Stimulated activated CD8-positive, alpha-beta memory T cell treated with anti-CD3 and anti-CD28 coated beads, Interleukin-12 subunit alpha, Interleukin-12 subunit beta, amount 100 ng/mL, for 24 hours (primary cell): ENCODE measurements around the gene NRCAM.

Experiments
- DNase-seq: peaks from one replicate; pipeline ENCODE4 v3.0.0-alpha.2; 2020; ENCODE audit errors: extremely low read depth

The NRCAM gene

DNA sequence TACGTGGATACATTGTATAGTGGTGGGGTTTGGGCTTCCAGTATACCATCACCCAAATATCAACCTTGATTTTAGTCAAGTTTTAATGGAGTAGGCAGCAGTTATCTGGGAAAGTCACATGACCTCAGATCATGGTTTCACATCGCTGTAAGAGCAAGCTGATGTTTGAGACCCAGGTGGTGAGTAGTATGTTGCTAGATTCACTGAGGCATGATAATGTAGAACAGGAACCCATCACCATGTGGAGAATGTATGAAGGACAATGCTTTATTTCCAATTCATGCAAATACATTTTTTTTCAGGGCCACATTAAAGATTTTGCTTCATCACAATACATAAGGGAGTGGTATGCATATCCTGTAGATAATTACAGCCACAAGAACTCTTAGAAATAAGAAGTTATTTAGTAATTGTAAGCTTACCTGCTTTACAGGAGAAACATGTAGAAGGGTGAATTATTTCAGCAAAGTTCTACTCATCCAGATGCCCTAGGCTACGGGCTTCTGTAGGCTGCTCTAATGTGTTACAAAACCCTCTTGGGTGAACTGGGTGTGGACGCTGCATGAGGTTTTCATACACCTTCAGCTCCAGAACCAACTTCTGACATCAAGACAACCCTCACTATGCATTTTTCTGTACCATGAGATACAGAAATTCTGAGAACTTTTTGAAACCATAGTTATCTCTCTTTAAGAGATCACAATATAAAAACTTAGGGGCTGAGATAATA, 298.5 kb downstream of the NRCAM start:
- no peak for DNase-seq

- no peak for DNase-seq
Measured at GRCh38 chr7:108156897-108157605, 299.2 kb downstream of the NRCAM start.

DNA sequence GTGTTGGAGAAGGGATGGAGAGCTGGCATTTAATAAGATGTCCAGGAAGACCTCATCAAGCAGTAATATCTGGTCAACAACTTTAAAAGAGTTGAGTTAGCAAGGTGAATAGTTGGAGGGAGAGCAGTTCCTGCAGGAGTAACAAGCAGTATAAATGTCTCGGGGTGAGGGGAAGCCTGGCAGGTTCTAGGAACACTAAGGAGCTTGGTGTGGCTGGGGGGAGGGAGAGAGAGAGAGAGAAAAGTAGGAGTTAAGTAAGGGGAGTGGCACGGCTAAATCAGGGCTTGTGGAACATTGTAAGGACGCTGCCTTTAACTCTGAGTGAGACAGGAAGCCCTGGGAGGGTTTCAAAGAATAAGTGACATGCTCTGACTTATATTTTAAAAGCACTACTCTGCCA, 304.0 kb downstream of the NRCAM start:
- DNase-seq: no peak

- no peak for DNase-seq
Measured at GRCh38 chr7:108149908-108150307, 306.3 kb downstream of the NRCAM start.

- DNase-seq: no peak
Measured at GRCh38 chr7:108149119-108149518, 307.1 kb downstream of the NRCAM start.

- DNase-seq: no peak
Measured at GRCh38 chr7:108147031-108147563, 309.1 kb downstream of the NRCAM start.

- no peak for DNase-seq
Measured at GRCh38 chr7:108146070-108146842, 310.0 kb downstream of the NRCAM start.

DNA sequence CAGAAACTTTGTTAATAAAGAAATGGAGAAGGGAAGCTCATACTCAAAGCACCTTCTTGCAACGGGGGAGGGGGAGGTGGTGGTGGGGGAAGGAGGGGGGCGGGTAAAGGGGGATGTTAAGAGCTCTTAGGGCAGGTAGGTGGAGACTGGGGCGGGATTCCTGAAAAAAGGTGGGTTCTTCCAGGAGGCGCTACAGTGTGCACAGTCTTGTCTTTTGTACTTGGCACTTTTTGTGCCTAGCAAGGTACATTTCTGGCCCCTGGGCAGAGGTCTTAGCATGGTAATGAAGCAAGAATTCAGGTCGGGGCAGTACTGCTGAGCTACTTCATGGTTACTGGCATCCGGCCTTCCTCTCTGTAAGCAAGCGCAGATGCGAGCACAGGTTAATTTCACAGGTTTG, 310.8 kb downstream of the NRCAM start:
- DNase-seq: no peak

DNA sequence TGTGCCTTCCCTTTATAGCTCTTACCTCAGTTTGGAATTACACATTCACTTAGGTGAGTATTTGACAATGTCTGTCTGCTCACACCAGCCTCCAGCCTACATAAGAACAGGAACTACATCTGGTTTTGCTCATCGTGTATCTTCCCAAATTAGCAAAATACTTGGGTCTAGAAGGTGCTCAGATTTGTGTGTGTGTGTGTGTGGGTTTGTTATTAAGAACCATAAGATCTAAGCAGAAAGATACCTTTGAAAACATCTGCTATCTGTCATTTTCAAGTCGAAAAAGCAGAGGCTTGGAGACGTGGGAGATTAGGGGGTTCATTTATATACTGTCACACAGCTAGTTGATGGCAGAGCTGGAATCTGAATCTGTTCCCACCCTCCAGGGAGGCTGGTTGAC, 311.3 kb downstream of the NRCAM start:
- DNase-seq: no peak

DNA sequence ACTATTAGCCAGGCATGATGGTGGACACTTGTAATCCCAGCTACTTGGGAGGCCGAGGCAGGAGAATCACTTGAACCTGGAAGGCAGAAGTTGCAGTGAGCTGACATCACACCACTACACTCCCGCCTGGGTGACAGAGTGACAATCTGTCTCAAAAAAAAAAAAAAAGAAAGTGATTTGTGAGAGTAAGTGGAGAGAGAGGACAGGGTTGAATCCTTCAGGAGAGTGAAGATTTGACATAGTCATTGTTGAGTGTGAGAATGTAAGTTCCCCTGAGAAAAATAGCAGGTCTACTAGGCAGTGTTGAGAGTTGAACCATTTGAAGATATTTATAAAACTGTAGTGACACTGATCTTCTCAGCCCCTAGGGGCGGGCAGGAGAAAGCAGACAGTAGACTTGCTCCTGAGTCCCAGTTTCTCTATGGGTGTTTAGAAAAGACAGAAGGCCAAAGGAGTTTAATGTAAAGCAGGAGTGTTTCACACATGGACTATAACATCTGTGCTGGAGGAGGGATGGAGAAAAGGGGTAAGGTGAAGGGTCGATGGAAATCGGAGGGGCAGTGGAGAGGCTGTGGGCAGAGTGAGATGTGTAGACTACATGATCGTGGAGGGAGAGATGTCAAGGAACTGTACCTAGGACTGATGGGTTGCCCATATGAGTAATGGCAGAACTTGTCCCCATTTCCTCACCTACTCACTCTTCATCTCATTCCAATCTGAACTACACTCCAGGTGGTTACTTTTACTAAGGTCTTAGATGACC, 312.4 kb downstream of the NRCAM start:
- no peak for DNase-seq

DNA sequence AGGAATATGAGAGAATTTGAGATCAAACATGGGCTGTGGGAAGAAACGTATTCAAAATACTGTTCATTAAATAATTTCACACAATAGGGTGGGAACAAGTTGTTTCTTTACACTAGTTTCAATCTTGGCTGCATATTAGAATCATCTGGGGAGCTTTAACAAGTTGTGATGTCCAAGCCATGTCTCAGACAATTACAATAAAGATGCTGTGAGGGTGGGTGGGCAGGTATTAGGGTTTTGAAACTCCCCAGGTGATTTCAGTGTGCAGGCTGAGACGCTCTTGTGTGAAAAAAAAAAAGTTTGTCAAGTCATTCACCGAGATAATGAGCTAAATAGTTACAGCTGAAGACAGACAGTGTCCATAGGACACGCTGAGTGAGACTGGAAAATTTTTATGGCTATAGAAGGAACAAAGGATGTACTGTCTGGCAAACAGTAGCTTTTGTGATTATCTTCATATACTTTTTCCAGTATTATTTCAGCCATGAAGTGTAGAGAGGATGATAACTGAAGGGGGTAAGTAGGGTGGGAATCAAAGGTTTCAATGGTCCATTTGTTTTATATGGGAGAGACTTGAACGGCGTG, 313.5 kb downstream of the NRCAM start:
- no peak for DNase-seq

DNA sequence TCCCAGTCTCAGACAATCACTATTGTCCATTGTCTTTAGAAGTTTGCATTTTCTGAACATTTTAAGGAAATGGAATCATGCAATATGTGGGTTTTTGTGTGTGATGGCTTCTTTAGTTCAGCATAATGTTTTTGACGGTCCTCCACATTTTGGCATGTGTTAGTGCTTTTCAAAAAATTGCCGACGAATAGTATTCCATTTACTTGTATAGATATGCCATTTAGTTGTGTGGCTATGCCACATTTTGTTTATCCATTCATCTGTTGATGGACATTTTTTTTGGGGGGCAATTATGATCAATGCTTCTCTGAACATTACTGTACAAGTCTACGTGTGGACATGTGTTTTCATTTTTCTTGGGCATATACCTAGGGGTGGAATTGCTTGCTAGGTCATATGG, 314.1 kb downstream of the NRCAM start:
- DNase-seq: no peak

- no peak for DNase-seq
Measured at GRCh38 chr7:108140671-108141070, 315.6 kb downstream of the NRCAM start.

- DNase-seq: no peak
Measured at GRCh38 chr7:108138911-108139310, 317.3 kb downstream of the NRCAM start.

DNA sequence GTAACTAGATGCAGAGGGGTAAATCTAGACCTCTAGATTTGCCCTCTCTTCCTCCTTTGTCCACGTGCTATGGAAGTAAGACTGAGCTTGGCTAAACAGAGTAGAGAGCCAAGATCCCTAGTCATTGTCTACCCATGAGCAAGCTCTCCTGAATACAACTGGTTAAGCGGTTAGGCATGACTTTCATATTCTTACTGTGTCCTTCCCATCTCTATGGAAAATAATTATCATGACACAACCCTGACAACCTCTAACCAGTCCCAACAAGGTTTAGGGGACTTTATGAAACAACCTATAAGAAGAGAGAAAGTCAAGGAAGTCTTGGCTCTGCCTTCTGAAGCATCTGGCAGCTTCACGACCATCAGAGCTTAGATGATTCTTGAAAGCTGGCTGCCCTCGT, 318.2 kb downstream of the NRCAM start:
- no peak for DNase-seq

- DNase-seq: no peak
Measured at GRCh38 chr7:108137040-108137439, 319.2 kb downstream of the NRCAM start.

- DNase-seq: no peak
Measured at GRCh38 chr7:108136191-108136688, 320.0 kb downstream of the NRCAM start.

- no peak for DNase-seq
Measured at GRCh38 chr7:108135446-108136190, 320.6 kb downstream of the NRCAM start.

- no peak for DNase-seq
Measured at GRCh38 chr7:108134486-108134885, 321.8 kb downstream of the NRCAM start.

DNA sequence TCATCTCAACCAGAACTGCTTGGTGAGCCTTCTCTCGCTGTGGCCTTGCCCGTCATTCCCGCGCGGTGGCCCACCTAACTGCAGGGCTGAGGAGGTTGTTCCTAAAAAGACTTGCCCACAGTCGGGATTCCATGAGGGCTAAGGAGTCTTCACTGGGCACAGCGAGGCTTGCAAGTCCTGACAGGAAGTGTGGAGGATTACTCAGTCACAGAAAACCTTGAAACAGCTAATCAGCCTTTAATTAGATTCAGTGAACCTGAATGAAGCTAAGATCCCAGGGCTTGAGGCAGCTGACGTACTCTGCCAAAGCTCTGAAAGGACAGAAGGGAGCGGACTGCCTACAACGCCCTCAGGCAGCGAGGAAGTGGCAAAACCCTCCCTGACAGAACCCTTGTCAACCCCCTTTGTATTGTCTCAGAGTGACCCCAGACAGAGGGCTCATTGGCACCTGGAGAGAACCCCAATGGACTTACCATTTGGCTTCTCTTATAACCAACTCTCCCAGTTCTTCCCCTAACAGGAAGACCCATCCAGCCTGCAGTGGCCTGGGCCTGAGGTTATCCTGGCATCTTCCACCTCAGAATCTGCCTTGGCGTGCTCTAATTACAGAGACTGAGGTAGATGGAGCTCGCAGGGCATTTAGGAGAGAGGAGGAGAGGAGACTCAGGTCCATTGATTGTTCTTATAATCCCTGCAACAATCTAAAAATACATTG, 323.5 kb downstream of the NRCAM start:
- no peak for DNase-seq
